H9 (cell line): ENCODE measurements around the gene LST1. TPM values are rescaled to one million over a fixed set of nuclear protein-coding genes. Genes with fewer than 3 reads are reported as not detected.
A peak's percentile ranks its signal among the peaks of the same experiment; 100 is the strongest.

ENCODE experiments used
- DNase-seq: peaks from one replicate; pipeline ENCODE4 v3.0.0-alpha.2; 2017
- H2AFZ ChIP-seq: one replicate; pipeline ENCODE4 v1.6.1; 2013; ENCODE audit warnings: mild to moderate bottlenecking, low read length, control low read depth, moderate library complexity
- H2AK5ac ChIP-seq: 2 replicates; pipeline ENCODE4 v1.6.1; 2013; ENCODE audit warnings: low read length, control low read depth, mixed read lengths; ENCODE audit not compliant: insufficient read length
- H2BK120ac ChIP-seq: one replicate; pipeline ENCODE4 v1.6.1; 2013; ENCODE audit warnings: low read depth, mild to moderate bottlenecking, low read length, control low read depth, inconsistent platforms; ENCODE audit not compliant: poor library complexity, severe bottlenecking
- H2BK12ac ChIP-seq: 2 replicates; pipeline ENCODE4 v1.6.1; 2013; ENCODE audit warnings: low read length, control low read depth, mixed read lengths, low read depth; ENCODE audit not compliant: insufficient read length
- H2BK15ac ChIP-seq: 2 replicates; pipeline ENCODE4 v1.6.1; 2013; ENCODE audit warnings: low read depth, low read length, control low read depth
- H2BK20ac ChIP-seq: one replicate; pipeline ENCODE4 v1.6.1; 2013; ENCODE audit warnings: low read depth, mild to moderate bottlenecking, low read length, control low read depth, inconsistent platforms; ENCODE audit not compliant: poor library complexity, severe bottlenecking
- H2BK5ac ChIP-seq: 2 replicates; pipeline ENCODE4 v1.6.1; 2013; ENCODE audit warnings: low read length, control low read depth, mixed read lengths; ENCODE audit not compliant: insufficient read length
- H3K14ac ChIP-seq: 2 replicates; pipeline ENCODE4 v1.6.1; 2013; ENCODE audit warnings: low read length, control low read depth; ENCODE audit not compliant: insufficient read depth
- H3K18ac ChIP-seq: 2 replicates; pipeline ENCODE4 v1.6.1; 2013; ENCODE audit warnings: low read depth, mild to moderate bottlenecking, mixed read lengths, low read length, control low read depth; ENCODE audit not compliant: insufficient read length
- H3K23ac ChIP-seq: 2 replicates; pipeline ENCODE4 v1.6.1; 2013; ENCODE audit warnings: low read length, control low read depth, mixed read lengths, low read depth; ENCODE audit not compliant: insufficient read length
- H3K23me2 ChIP-seq: 2 replicates; pipeline ENCODE4 v1.6.1; 2013; ENCODE audit warnings: low read depth, mild to moderate bottlenecking, mixed read lengths, low read length, control low read depth; ENCODE audit not compliant: insufficient read length, poor library complexity, severe bottlenecking
- H3K27ac ChIP-seq: 2 replicates; pipeline ENCODE4 v1.5.1; 2013; ENCODE audit warnings: low read length, control low read depth, mixed read lengths, low read depth; ENCODE audit not compliant: insufficient read length
- H3K27me3 ChIP-seq: 2 replicates; pipeline ENCODE4 v1.6.1; 2013; ENCODE audit warnings: low read length, control low read depth, inconsistent platforms; ENCODE audit not compliant: insufficient read depth
- H3K4ac ChIP-seq: 2 replicates; pipeline ENCODE4 v1.6.1; 2013; ENCODE audit warnings: low read depth, mild to moderate bottlenecking, control low read depth, inconsistent platforms, low read length, moderate library complexity
- H3K4me1 ChIP-seq: 2 replicates; pipeline ENCODE4 v1.6.1; 2013; ENCODE audit warnings: low read length, control low read depth, inconsistent platforms; ENCODE audit not compliant: insufficient read depth
- H3K4me2 ChIP-seq: 2 replicates; pipeline ENCODE4 v1.6.1; 2013; ENCODE audit warnings: low read length, control low read depth, mixed read lengths; ENCODE audit not compliant: insufficient read length, insufficient read depth
- H3K56ac ChIP-seq: 2 replicates; pipeline ENCODE4 v1.6.1; 2013; ENCODE audit warnings: low read depth, mild to moderate bottlenecking, mixed read lengths, low read length, control low read depth; ENCODE audit not compliant: insufficient read length
- H3K79me1 ChIP-seq: 2 replicates; pipeline ENCODE4 v1.6.1; 2013; ENCODE audit warnings: low read depth, mild to moderate bottlenecking, moderate library complexity, low read length, control low read depth, inconsistent platforms; ENCODE audit not compliant: insufficient read depth, poor library complexity, severe bottlenecking
- H3K79me2 ChIP-seq: 2 replicates; pipeline ENCODE4 v1.6.1; 2013; ENCODE audit warnings: low read length, control low read depth, inconsistent platforms; ENCODE audit not compliant: insufficient read depth
- H3K9ac ChIP-seq: 2 replicates; pipeline ENCODE4 v1.6.1; 2013; ENCODE audit warnings: low read length, control low read depth, mixed read lengths; ENCODE audit not compliant: insufficient read length; ENCODE audit errors: extremely low read depth
- H3K9me3 ChIP-seq: one replicate; pipeline ENCODE4 v1.6.1; 2013; ENCODE audit warnings: low read depth, low read length, inconsistent platforms; ENCODE audit not compliant: control insufficient read depth
- H3T11ph ChIP-seq: one replicate; pipeline ENCODE4 v1.6.1; 2013; ENCODE audit warnings: mild to moderate bottlenecking, low read length, control low read depth, inconsistent platforms
- H4K20me1 ChIP-seq: one replicate; pipeline ENCODE4 v1.6.1; 2013; ENCODE audit not compliant: control insufficient read depth, insufficient read length, insufficient read depth
- H4K5ac ChIP-seq: 2 replicates; pipeline ENCODE4 v1.6.1; 2013; ENCODE audit warnings: low read depth, mild to moderate bottlenecking, mixed read lengths, low read length, control low read depth; ENCODE audit not compliant: insufficient read length
- H4K8ac ChIP-seq: replicated peaks from 2 replicates; pipeline ENCODE4 v1.6.1; 2013; ENCODE audit warnings: low read length, control low read depth, mixed read lengths, low read depth; ENCODE audit not compliant: insufficient read length
- H4K91ac ChIP-seq: 2 replicates; pipeline ENCODE4 v1.6.1; 2013; ENCODE audit warnings: low read depth, mild to moderate bottlenecking, moderate library complexity, mixed read lengths, low read length, control low read depth; ENCODE audit not compliant: insufficient read length
- H3K27ac Mint-ChIP-seq, 3 experiments: 2 replicates in 2 of 3; 3 replicates in 1 of 3; pipeline ENCODE4 v1.8.0; 2020 to 2021; ENCODE audit warnings: mixed read lengths in 3 of 3, mild to moderate bottlenecking in 1 of 3, moderate library complexity in 1 of 3
- H3K27me3 Mint-ChIP-seq: 2 replicates; pipeline ENCODE4 v1.8.0; 2021; ENCODE audit warnings: low read depth, mild to moderate bottlenecking, moderate library complexity, mixed read lengths
- H3K36me3 Mint-ChIP-seq, 3 experiments: 2 replicates in 2 of 3; 3 replicates in 1 of 3; pipeline ENCODE4 v1.8.0; 2020 to 2021; ENCODE audit warnings: low read depth in 3 of 3, mixed read lengths in 3 of 3; ENCODE audit not compliant: insufficient read depth in 1 of 3
- H3K4me1 Mint-ChIP-seq, 2 experiments: 2 replicates each; pipeline ENCODE4 v1.8.0; 2020; ENCODE audit warnings: mixed read lengths in 2 of 2
- H3K4me3 Mint-ChIP-seq, 2 experiments: 2 replicates in 1 of 2; 3 replicates in 1 of 2; pipeline ENCODE4 v1.8.0; 2020 to 2021; ENCODE audit warnings: mild to moderate bottlenecking in 2 of 2, mixed read lengths in 2 of 2, moderate library complexity in 1 of 2
- H3K9me3 Mint-ChIP-seq, 2 experiments: 2 replicates in 1 of 2; 3 replicates in 1 of 2; pipeline ENCODE4 v1.8.0; 2020; ENCODE audit warnings: mild to moderate bottlenecking in 2 of 2, mixed read lengths in 2 of 2, moderate library complexity in 1 of 2
- WGBS: extraction: QIAGEN DNeasy Blood & Tissue Kit; methylation state at CpG from one replicate; pipeline ENCODE4 v1.1.7; 2013; ENCODE audit warnings: missing lambda C conversion rate, low lambda C conversion rate, mixed read lengths; ENCODE audit not compliant: insufficient read length; ENCODE audit errors: extremely low coverage; 5-methylcytosine and 5-hydroxymethylcytosine counted together
- total RNA-seq: library from RNA; stranded (reverse); gene quantifications from 2 replicates; pipeline ENCODE4 v1.2.1, GENCODE V29; 2021
- TF ChIP-seq, protein P1 (sequence below): fragments of 200-600 bp; sonication (generic); conservative IDR thresholded peaks from 3 replicates; pipeline ENCODE4 v1.8.0; 2021; ENCODE audit warnings: antibody characterized with exemption, mild to moderate bottlenecking

The LST1 gene
- total RNA-seq, 1 experiment from 2014 or later: not detected

DNA sequence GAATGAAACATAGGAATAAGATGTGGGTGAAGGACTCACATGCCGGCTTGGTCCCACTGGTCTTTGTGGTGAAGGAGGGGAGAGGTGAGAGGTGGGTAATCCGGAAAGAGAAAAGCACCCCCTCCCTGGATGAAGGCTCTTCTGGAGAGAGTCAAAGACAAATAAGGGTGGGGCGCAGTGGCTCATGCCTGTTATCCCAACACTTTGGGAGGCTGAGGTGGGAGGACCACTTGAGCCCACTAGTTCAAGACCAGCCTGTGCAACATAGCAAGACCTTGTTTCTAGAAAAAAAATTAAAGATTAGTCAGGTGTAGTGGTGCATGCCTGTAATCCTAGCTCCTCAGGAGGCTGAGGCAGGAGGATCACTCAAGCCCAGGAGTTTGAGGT, 7.0 kb upstream of the LST1 start:
- no peak overlapping the region for H3K14ac ChIP-seq
- TF ChIP-seq, protein P1, sequence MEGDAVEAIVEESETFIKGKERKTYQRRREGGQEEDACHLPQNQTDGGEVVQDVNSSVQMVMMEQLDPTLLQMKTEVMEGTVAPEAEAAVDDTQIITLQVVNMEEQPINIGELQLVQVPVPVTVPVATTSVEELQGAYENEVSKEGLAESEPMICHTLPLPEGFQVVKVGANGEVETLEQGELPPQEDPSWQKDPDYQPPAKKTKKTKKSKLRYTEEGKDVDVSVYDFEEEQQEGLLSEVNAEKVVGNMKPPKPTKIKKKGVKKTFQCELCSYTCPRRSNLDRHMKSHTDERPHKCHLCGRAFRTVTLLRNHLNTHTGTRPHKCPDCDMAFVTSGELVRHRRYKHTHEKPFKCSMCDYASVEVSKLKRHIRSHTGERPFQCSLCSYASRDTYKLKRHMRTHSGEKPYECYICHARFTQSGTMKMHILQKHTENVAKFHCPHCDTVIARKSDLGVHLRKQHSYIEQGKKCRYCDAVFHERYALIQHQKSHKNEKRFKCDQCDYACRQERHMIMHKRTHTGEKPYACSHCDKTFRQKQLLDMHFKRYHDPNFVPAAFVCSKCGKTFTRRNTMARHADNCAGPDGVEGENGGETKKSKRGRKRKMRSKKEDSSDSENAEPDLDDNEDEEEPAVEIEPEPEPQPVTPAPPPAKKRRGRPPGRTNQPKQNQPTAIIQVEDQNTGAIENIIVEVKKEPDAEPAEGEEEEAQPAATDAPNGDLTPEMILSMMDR: no peak
- no peaks in the 10 kb centered on the region for H3K79me1 ChIP-seq
- H2BK12ac ChIP-seq: no peak overlapping the region
- H3T11ph ChIP-seq: no peak overlapping the region
- no peak overlapping the region for H3K23ac ChIP-seq
- no peak overlapping the region for H3K4me2 ChIP-seq
- no peak overlapping the region for H3K18ac ChIP-seq
- H3K4ac ChIP-seq: no peak overlapping the region
- Mint-ChIP-seq H3K4me1 (peaks cover 32 to 35% of the 10 kb centered on the region in 2 experiments), H3K27me3 (peaks cover 45% of the 10 kb centered on the region), H3K36me3 (no peaks in the 10 kb centered on the region), H3K9me3 (no peaks in the 10 kb centered on the region; a peak in 1 of 5 replicates), H3K27ac (no peak overlapping the region; a peak in 1 of 7 replicates), H3K4me3 (peak overlapping the region in 1 of 2 experiments; percentile 31; a peak in 1 of 5 replicates)
- no peak overlapping the region for H2BK20ac ChIP-seq
- no peak overlapping the region for H2BK15ac ChIP-seq
- H3K27ac ChIP-seq: no peak overlapping the region
- DNase-seq: no peak
- peaks cover 11% of the 10 kb centered on the region for H3K23me2 ChIP-seq
- no peaks in the 10 kb centered on the region for H3K9me3 ChIP-seq
- no peaks in the 10 kb centered on the region for H3K79me2 ChIP-seq
- no peak overlapping the region for H4K8ac ChIP-seq
- no peak overlapping the region for H4K91ac ChIP-seq
- H2BK5ac ChIP-seq: no peak overlapping the region
- H3K27me3 ChIP-seq: no peaks in the 10 kb centered on the region
- peaks cover 2% of the 10 kb centered on the region; the same call in 1 of the 2 replicates for H3K4me1 ChIP-seq
- no peak overlapping the region for H2BK120ac ChIP-seq
- no peak overlapping the region for H2AK5ac ChIP-seq
- WGBS: no CpG with 5 or more reads among the region's 3 CpGs
- H4K20me1 ChIP-seq: no peaks in the 10 kb centered on the region
- H3K9ac ChIP-seq: no peak overlapping the region
- H2AFZ ChIP-seq: no peak overlapping the region
- H3K56ac ChIP-seq: no peak overlapping the region
- no peak overlapping the region for H4K5ac ChIP-seq
